ENCODE data around the gene KCNH1. TPM values are rescaled to one million over a fixed set of nuclear protein-coding genes. Genes with fewer than 3 reads are reported as not detected.

Gene KCNH1
- total and polyA plus RNA-seq, 2 of the 4 experiments (the other 2 are of a cell fraction) = 0.27 to 0.54 TPM

- DNase-seq = no peak
- Histone ChIP-seq H2AFZ (replicated peaks; ENCODE audit: low read length, poor library complexity) (no peak overlapping the region), H3K23ac (ENCODE audit: low read depth, low read length) (no peak overlapping the region), H2AK9ac (replicated peaks; ENCODE audit: low read depth, low read length, poor library complexity) (no peak overlapping the region), H3K27ac (ENCODE audit: insufficient read depth, low read length) (no peak overlapping the region), H2BK5ac (ENCODE audit: low read depth, low read length, poor library complexity, severe bottlenecking) (no peak overlapping the region), H3K14ac (replicated peaks; ENCODE audit: low read depth, low read length) (no peak overlapping the region), H2BK20ac (ENCODE audit: low read depth, low read length) (0 out of 2 replicates have a peak overlapping the region, but pooled peaks have one; percentile 7), H4K20me1 (ENCODE audit: insufficient read depth, low read length) (no peaks in the 10 kb centered on the region), H4K8ac (ENCODE audit: low read depth in 2 of 2, low read length in 2 of 2) (no peak overlapping the region), H3K56ac (ENCODE audit: extremely low read depth, insufficient read depth, low read length) (no peak overlapping the region), H3K4me1 (ENCODE audit: control insufficient read depth, insufficient read depth, low read length) (peaks cover 3% of the 10 kb centered on the region; the same call in 1 of the 2 replicates), H2BK120ac (ENCODE audit: low read depth, low read length) (no peak overlapping the region; the same call in 1 of the 2 replicates), H3K4me3 (ENCODE audit: insufficient read depth, low read depth, low read length) (no peak overlapping the region), H3K18ac (ENCODE audit: low read depth, low read length) (no peak overlapping the region), H3K4me2 (ENCODE audit: low read depth, low read length) (no peak overlapping the region), H2AK5ac (ENCODE audit: low read depth, low read length) (no peak overlapping the region; the same call in 1 of the 2 replicates), H3K27me3 (ENCODE audit: control insufficient read depth, insufficient read depth, low read length) (no peaks in the 10 kb centered on the region), H3K79me1 (ENCODE audit: low read depth in 1 of 2, low read length in 2 of 2) (no peaks in the 10 kb centered on the region), H3K9me1 (ENCODE audit: insufficient read depth, low read length) (0 out of 2 replicates have a peak, but pooled peaks cover 2% of the 10 kb centered on the region), H3K9me3 (ENCODE audit: control insufficient read depth, insufficient read depth, low read length) (no peaks in the 10 kb centered on the region), H2BK15ac (ENCODE audit: low read depth, low read length) (no peak overlapping the region), H4K5ac (ENCODE audit: low read depth, low read length) (no peak overlapping the region), H3K36me3 (ENCODE audit: control insufficient read depth, insufficient read depth, low read length) (no peaks in the 10 kb centered on the region), H3K9ac (ENCODE audit: low read depth, low read length) (no peak overlapping the region), H3K4ac (ENCODE audit: low read depth, low read length) (no peak overlapping the region; the same call in 1 of the 2 replicates), H4K91ac (ENCODE audit: insufficient read depth, low read depth, low read length) (no peak overlapping the region)
- in situ Hi-C loops (cut with MboI; ENCODE audit: low sequenced_read_pairs) = no loop called here
- dilution Hi-C loops (cut with HindIII; ENCODE audit: low sequenced_read_pairs, unreplicated experiment) = no loop called here
- ChIA-PET POLR2A (ENCODE audit: unreplicated experiment) (no interaction called here), CTCF (no interaction called here)
- ATAC-seq (ENCODE audit: low read depth) = no peak
- BruUV-seq (replicated peaks) = no TSS peak
- no CpG with 5 or more reads among the region's 3 CpGs for WGBS, 2 experiments (ENCODE audit: extremely low coverage in 2 of 2, insufficient read length in 1 of 2)
- intact Hi-C loops (cut with micrococcal nuclease) = no loop called here
- no peak for TF ChIP-seq RAD21 (IDR thresholded peaks at IDR 0.05; ENCODE audit: low read length)
- no peak for TF ChIP-seq MAZ (IDR thresholded peaks at IDR 0.05; ENCODE audit: borderline replicate concordance, low read depth, low read length)
- no peak for TF ChIP-seq USF2 (IDR thresholded peaks at IDR 0.05; ENCODE audit: low read depth, low read length)
- TF ChIP-seq CEBPB (IDR thresholded peaks at IDR 0.05; ENCODE audit: low read depth, low read length) = no peak
- TF ChIP-seq RCOR1 (IDR thresholded peaks at IDR 0.05; ENCODE audit: insufficient replicate concordance, low read length) = no peak
- TF ChIP-seq ELK1 (IDR thresholded peaks at IDR 0.05; ENCODE audit: borderline replicate concordance, low read depth, low read length) = no peak
- TF ChIP-seq MAFK (IDR thresholded peaks at IDR 0.05; ENCODE audit: low read depth, low read length) = no peak
- no peak for TF ChIP-seq FOS (IDR thresholded peaks at IDR 0.05; ENCODE audit: low read depth, low read length)
- TF ChIP-seq POLR2A (IDR thresholded peaks at IDR 0.05; ENCODE audit: low read depth, low read length) = no peak
- TF ChIP-seq MXI1 (IDR thresholded peaks at IDR 0.05; ENCODE audit: borderline replicate concordance, low read depth, low read length) = no peak
- no peak for TF ChIP-seq CHD1 (IDR thresholded peaks at IDR 0.05; ENCODE audit: low read depth, low read length)
- TF ChIP-seq NFE2L2 (IDR thresholded peaks at IDR 0.05; ENCODE audit: low read depth, low read length) = no peak
- no peak for TF ChIP-seq SMC3 (IDR thresholded peaks at IDR 0.05; ENCODE audit: low read depth, low read length)
- TF ChIP-seq BHLHE40 (IDR thresholded peaks at IDR 0.05; ENCODE audit: low read depth, low read length) = no peak
- no peak for TF ChIP-seq CTCF (conservative IDR thresholded peaks at IDR 0.05; ENCODE audit: low read depth, low read length)
- TF ChIP-seq RFX5 (IDR thresholded peaks at IDR 0.05; ENCODE audit: low read depth, low read length) = no peak
Measured at GRCh38 chr1:210686841-210687240, 447.1 kb downstream of the KCNH1 start.
